Heart left ventricle (tissue), 13 donors: ENCODE measurements around the gene SLC12A8.

ENCODE experiments used
- POLR2A ChIP-seq, 2 donors: fragments of 450-650 bp; IDR thresholded peaks; one replicate each; pipeline ENCODE4 v1.6.1; 2017; ENCODE audit warnings: antibody characterized with exemption in 2 of 2, mild to moderate bottlenecking in 2 of 2, moderate library complexity in 2 of 2
- TF ChIP-seq, protein P1 (sequence below), 12 donors: fragments of 200-600 bp; sonication (generic) in 4 of 12; IDR thresholded peaks; one replicate each; pipeline versions ENCODE4 v1.5.0 to v1.8.0; 2018 to 2022; ENCODE audit warnings: antibody characterized with exemption in 12 of 12, mild to moderate bottlenecking in 5 of 12
- donor health status: ischemic (EF 13 %, LVEDD 7.1; RV severe dilation, severe dysfunction).
- donor health status: DM: no; HTN: yes; CAD: no.
- donor health status: DM: no; HTN: no; CAD: no.
- donor health status: ischemic (EF 25% LVEDD 6.9; RV normal size, moderate dysfunction).
- donor health status: ischemic (EF 25% LVEDD 5.7; RV mildly dilated, moderate dysfunction).
- donor health status: ischemic (EF 35%, LVEDD 5.7; RV mildly dilated, moderate dysfunction).
- donor health status: nonischemic (EF 11% LVEDD 7.7; RV severe dilation, severe dysfunction).
- donor health status: DM: yes; HTN: yes; CAD: no.
- donor health status: PGD.
- donor health status: ischemic (EF 29% LVEDD 5.4; RV normal size, mild dysfunction).
- donor health status: nonischemic (EF 23%, LVEDD 6.1; RV moderate dilation, normal function).

DNA sequence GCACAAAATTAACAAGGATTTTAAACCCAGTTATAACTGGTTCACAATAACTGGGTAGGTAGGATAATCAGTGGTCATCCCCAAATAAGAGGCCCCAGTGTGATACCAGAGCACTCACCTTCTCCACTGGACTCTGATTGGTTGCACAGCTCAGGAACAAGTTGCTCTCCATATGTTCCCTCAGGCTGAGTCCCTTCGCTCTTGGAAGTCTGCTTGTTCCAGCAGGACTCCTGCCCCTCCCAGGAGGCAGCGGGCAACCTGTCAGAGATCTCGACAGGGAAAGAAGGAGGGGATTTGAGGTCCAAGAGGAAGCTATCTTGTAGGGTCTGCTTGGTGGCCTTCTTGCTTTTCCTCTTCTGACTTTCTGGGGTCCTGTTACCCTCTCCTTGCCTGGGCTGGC, 105.2 kb downstream of the SLC12A8 start:
- TF ChIP-seq, protein P1, sequence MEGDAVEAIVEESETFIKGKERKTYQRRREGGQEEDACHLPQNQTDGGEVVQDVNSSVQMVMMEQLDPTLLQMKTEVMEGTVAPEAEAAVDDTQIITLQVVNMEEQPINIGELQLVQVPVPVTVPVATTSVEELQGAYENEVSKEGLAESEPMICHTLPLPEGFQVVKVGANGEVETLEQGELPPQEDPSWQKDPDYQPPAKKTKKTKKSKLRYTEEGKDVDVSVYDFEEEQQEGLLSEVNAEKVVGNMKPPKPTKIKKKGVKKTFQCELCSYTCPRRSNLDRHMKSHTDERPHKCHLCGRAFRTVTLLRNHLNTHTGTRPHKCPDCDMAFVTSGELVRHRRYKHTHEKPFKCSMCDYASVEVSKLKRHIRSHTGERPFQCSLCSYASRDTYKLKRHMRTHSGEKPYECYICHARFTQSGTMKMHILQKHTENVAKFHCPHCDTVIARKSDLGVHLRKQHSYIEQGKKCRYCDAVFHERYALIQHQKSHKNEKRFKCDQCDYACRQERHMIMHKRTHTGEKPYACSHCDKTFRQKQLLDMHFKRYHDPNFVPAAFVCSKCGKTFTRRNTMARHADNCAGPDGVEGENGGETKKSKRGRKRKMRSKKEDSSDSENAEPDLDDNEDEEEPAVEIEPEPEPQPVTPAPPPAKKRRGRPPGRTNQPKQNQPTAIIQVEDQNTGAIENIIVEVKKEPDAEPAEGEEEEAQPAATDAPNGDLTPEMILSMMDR (IDR thresholded peaks at IDR 0.05), result no peak
- no peak for TF ChIP-seq POLR2A (IDR thresholded peaks at IDR 0.05)
